Neuronal stem cell (in vitro differentiated cells): ENCODE data around the gene KRT6C.
"Not testable (repeated sequence)": the region's sequence is repeated elsewhere in the genome, so short reads cannot be mapped to it uniquely, and the experiment has no call there.

Experiments used
- DNase-seq: peaks from one replicate; pipeline ENCODE4 v3.0.0-alpha.2; 2013; ENCODE audit warnings: low spot score
- H2AFZ ChIP-seq: one replicate; pipeline ENCODE4 v1.6.1; 2013; ENCODE audit warnings: mild to moderate bottlenecking, low read length, inconsistent platforms
- H2AK5ac ChIP-seq: 2 replicates; pipeline ENCODE4 v1.6.1; 2013; ENCODE audit warnings: low read depth, mild to moderate bottlenecking, inconsistent platforms, low read length, moderate library complexity, mixed read lengths
- H2BK120ac ChIP-seq: 2 replicates; pipeline ENCODE4 v1.6.1; 2013; ENCODE audit warnings: low read depth, mild to moderate bottlenecking, inconsistent platforms, low read length, moderate library complexity, mixed read lengths
- H2BK12ac ChIP-seq: one replicate; pipeline ENCODE4 v1.6.1; 2013; ENCODE audit warnings: low read length, inconsistent platforms
- H2BK15ac ChIP-seq: 2 replicates; pipeline ENCODE4 v1.6.1; 2013; ENCODE audit warnings: mild to moderate bottlenecking, low read length, inconsistent platforms, mixed read lengths
- H2BK5ac ChIP-seq: one replicate; pipeline ENCODE4 v1.6.1; 2013; ENCODE audit warnings: inconsistent platforms, mild to moderate bottlenecking, low read length, moderate library complexity
- H3K14ac ChIP-seq: one replicate; pipeline ENCODE4 v1.6.1; 2013; ENCODE audit warnings: low read length, inconsistent platforms
- H3K18ac ChIP-seq: 2 replicates; pipeline ENCODE4 v1.6.1; 2013; ENCODE audit warnings: low read length, inconsistent platforms
- H3K23ac ChIP-seq: 2 replicates; pipeline ENCODE4 v1.6.1; 2013; ENCODE audit warnings: low read depth, mild to moderate bottlenecking, mixed read lengths, low read length, inconsistent platforms; ENCODE audit not compliant: poor library complexity
- H3K27ac ChIP-seq: replicated peaks from 3 replicates; pipeline ENCODE4 v1.5.1; 2013; ENCODE audit warnings: low read length, inconsistent platforms
- H3K27me3 ChIP-seq, 3 experiments: 2 replicates each; pipeline ENCODE4 v1.6.1; 2013; ENCODE audit warnings: low read length in 3 of 3, mild to moderate bottlenecking in 2 of 3, inconsistent platforms in 1 of 3, low read depth in 1 of 3, mixed read lengths in 1 of 3, moderate library complexity in 1 of 3; ENCODE audit not compliant: control insufficient read depth in 3 of 3, insufficient read depth in 3 of 3
- H3K36me3 ChIP-seq, 2 donors: replicated peaks in 1 of 2; 2 replicates each; pipeline ENCODE4 v1.6.1; 2013; ENCODE audit warnings: low read length in 2 of 2; ENCODE audit not compliant: control insufficient read depth in 2 of 2, insufficient read depth in 2 of 2
- H3K4ac ChIP-seq: 2 replicates; pipeline ENCODE4 v1.6.1; 2013; ENCODE audit warnings: inconsistent platforms, mild to moderate bottlenecking, low read length, moderate library complexity
- H3K4me1 ChIP-seq, 2 donors: 1 replicate in 1 of 2; 2 replicates in 1 of 2; pipeline ENCODE4 v1.6.1; 2013; ENCODE audit warnings: low read length in 2 of 2, low read depth in 1 of 2; ENCODE audit not compliant: control insufficient read depth in 2 of 2, insufficient read depth in 1 of 2
- H3K4me2 ChIP-seq: one replicate; pipeline ENCODE4 v1.6.1; 2013; ENCODE audit warnings: mild to moderate bottlenecking, low read length, inconsistent platforms; ENCODE audit not compliant: insufficient read depth, poor library complexity, severe bottlenecking
- H3K4me3 ChIP-seq, 2 donors: 2 replicates each; pipeline ENCODE4 v1.5.1; 2013; ENCODE audit warnings: low read length in 2 of 2, mild to moderate bottlenecking in 2 of 2, inconsistent platforms in 1 of 2, moderate library complexity in 1 of 2
- H3K79me1 ChIP-seq: one replicate; pipeline ENCODE4 v1.6.1; 2013; ENCODE audit warnings: low read depth, mild to moderate bottlenecking, inconsistent platforms, low read length, moderate library complexity
- H3K9ac ChIP-seq: one replicate; pipeline ENCODE4 v1.6.1; 2013; ENCODE audit warnings: mild to moderate bottlenecking, low read depth, low read length, inconsistent platforms; ENCODE audit not compliant: poor library complexity
- H3K9me3 ChIP-seq, 2 donors: replicated peaks in 1 of 2; 2 replicates each; pipeline versions ENCODE3 to v1.6.1; 2013; ENCODE audit warnings: low read length in 2 of 2, mild to moderate bottlenecking in 2 of 2, inconsistent platforms in 1 of 2, low read depth in 1 of 2, mixed read lengths in 1 of 2, moderate library complexity in 1 of 2; ENCODE audit not compliant: control insufficient read depth in 2 of 2, insufficient read depth in 1 of 2
- H4K8ac ChIP-seq: one replicate; pipeline ENCODE4 v1.6.1; 2013; ENCODE audit warnings: low read depth, mild to moderate bottlenecking, inconsistent platforms, low read length, moderate library complexity
- H4K91ac ChIP-seq: one replicate; pipeline ENCODE4 v1.6.1; 2013; ENCODE audit warnings: low read length, low read depth, mild to moderate bottlenecking, inconsistent platforms; ENCODE audit not compliant: poor library complexity
- WGBS, 2 donors: extraction: QIAGEN DNeasy Blood & Tissue Kit; methylation state at CpG; one replicate each; pipeline ENCODE4 v1.1.7; 2013; ENCODE audit warnings: missing lambda C conversion rate in 2 of 2, mixed read lengths in 1 of 2; ENCODE audit not compliant: insufficient read length in 2 of 2, insufficient replicate concordance in 1 of 2; ENCODE audit errors: extremely low coverage in 2 of 2; 5-methylcytosine and 5-hydroxymethylcytosine counted together

KRT6C gene

GRCh38 chr12:52502877-52503276, 29.3 kb upstream of the KRT6C start:
- H3K9ac ChIP-seq, result no peak overlapping the region
- no peaks in the 10 kb centered on the region for H3K9me3 ChIP-seq
- no peak overlapping the region for H2BK5ac ChIP-seq
- H3K27me3 ChIP-seq, result no peaks in the 10 kb centered on the region
- no peaks in the 10 kb centered on the region for H3K79me1 ChIP-seq
- no peak overlapping the region for H2BK120ac ChIP-seq
- no peak overlapping the region for H4K91ac ChIP-seq
- no peak overlapping the region for H3K27ac ChIP-seq
- no peak overlapping the region for H2AK5ac ChIP-seq
- no peak for DNase-seq
- H2BK15ac ChIP-seq, result no peak overlapping the region
- H3K4me3 ChIP-seq, result no peak overlapping the region
- no peaks in the 10 kb centered on the region for H3K36me3 ChIP-seq
- no peak overlapping the region for H3K23ac ChIP-seq
- no CpG with 5 or more reads among the region's 1 CpG for WGBS, 2 donors
- no peak overlapping the region for H3K14ac ChIP-seq
- no peak overlapping the region for H2AFZ ChIP-seq
- no peak overlapping the region for H3K4ac ChIP-seq
- no peak overlapping the region for H3K18ac ChIP-seq
- H3K4me1 ChIP-seq, result no peaks in the 10 kb centered on the region
- H4K8ac ChIP-seq, result no peak overlapping the region
- no peak overlapping the region for H3K4me2 ChIP-seq
- no peak overlapping the region for H2BK12ac ChIP-seq

GRCh38 chr12:52501490-52501889, 27.9 kb upstream of the KRT6C start:
- Histone ChIP-seq H2AK5ac (no peak overlapping the region), H3K14ac (no peak overlapping the region), H3K27ac (no peak overlapping the region), H4K8ac (no peak overlapping the region), H3K9ac (no peak overlapping the region), H3K18ac (no peak overlapping the region), H4K91ac (no peak overlapping the region), H3K4me2 (no peak overlapping the region), H3K4me1 (peaks cover 0 to 5% of the 10 kb centered on the region in 2 donors), H2BK12ac (no peak overlapping the region), H2BK120ac (no peak overlapping the region), H2BK15ac (no peak overlapping the region), H3K4ac (no peak overlapping the region), H3K36me3 (no peaks in the 10 kb centered on the region), H3K79me1 (no peaks in the 10 kb centered on the region), H2AFZ (no peak overlapping the region), H3K23ac (no peak overlapping the region), H3K9me3 (no peaks in the 10 kb centered on the region), H3K4me3 (no peak overlapping the region), H3K27me3 (no peaks in the 10 kb centered on the region), H2BK5ac (no peak overlapping the region)
- no peak for DNase-seq
- WGBS, 2 donors, result no CpG with 5 or more reads among the region's 7 CpGs

DNA sequence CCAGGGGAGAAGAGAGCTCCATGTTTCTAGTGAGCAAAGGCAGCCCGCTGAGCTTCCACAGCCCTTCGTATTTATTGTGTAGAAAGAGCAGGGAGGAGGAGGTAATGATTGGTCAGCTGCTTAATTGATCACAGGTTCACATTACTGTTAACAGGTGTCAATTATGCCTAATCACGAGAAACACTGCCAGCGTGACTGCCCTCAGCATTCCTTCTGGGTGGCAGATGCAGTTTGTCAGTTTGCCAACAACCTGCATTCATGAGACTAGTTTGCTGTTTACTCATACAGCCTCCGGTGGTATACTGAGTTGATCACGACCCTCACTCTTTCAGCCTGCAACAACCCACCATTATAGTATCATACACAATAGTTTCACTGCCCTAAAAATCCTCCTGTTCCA, 27.0 kb upstream of the KRT6C start:
- peaks cover 0 to 12% of the 10 kb centered on the region in 2 donors for H3K4me1 ChIP-seq
- H2BK12ac ChIP-seq, H2BK120ac ChIP-seq, H2BK15ac ChIP-seq, H4K8ac ChIP-seq, H3K36me3 ChIP-seq, H3K4ac ChIP-seq, DNase-seq, H3K18ac ChIP-seq, H3K9ac ChIP-seq, H3K27ac ChIP-seq, H4K91ac ChIP-seq, H3K79me1 ChIP-seq, H3K4me3 ChIP-seq, H2AFZ ChIP-seq, H3K27me3 ChIP-seq, H3K23ac ChIP-seq, H2AK5ac ChIP-seq, H3K4me2 ChIP-seq, H3K14ac ChIP-seq, H2BK5ac ChIP-seq, H3K9me3 ChIP-seq: not testable (repeated sequence)
- WGBS, 2 donors, result no CpG with 5 or more reads among the region's 6 CpGs

DNA sequence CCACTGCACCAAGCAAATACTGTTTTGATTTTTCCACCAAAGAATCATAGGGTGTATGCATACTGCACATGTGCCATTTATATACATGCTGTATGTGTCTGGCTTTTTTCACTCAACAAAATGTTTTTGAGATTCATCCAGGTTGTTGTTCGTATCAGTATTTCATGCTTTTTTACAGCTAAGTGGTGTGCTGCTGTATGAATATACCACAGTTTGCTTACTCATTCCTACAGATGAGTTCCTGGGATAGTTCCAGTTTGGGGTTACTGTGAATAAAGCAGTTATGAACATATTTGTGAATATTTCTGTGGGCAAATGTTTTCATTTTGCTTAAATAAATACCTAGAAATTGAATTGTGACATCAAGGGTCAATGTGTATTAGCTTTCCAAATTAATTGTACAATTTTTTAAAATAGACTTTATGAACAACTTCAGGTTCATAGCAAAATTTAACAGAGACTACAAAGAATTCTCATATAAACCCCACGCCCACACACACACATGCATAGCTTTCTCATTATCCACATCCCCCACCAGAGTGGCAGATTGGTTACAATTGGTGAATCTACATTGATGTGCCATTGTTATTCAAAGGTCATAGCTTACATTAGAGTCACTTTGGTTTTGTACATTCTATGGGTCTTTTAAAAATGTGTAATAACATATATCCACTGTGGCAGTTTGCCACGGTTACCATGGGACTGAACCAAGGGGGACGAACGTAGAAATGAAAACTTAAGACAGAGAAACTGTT, 26.4 kb upstream of the KRT6C start:
- H2BK5ac ChIP-seq, result no peak overlapping the region
- no peak overlapping the region for H2BK12ac ChIP-seq
- H3K9ac ChIP-seq, result no peak overlapping the region
- no peak overlapping the region for H2BK120ac ChIP-seq
- H2BK15ac ChIP-seq, result no peak overlapping the region
- WGBS, 2 donors, result no CpG with 5 or more reads among the region's 5 CpGs
- H4K91ac ChIP-seq, result no peak overlapping the region
- DNase-seq, result no peak
- H3K18ac ChIP-seq, result no peak overlapping the region
- H3K4me2 ChIP-seq, result no peak overlapping the region
- no peaks in the 10 kb centered on the region for H3K79me1 ChIP-seq
- H3K23ac ChIP-seq, result no peak overlapping the region
- no peak overlapping the region for H3K14ac ChIP-seq
- H3K36me3 ChIP-seq, result no peaks in the 10 kb centered on the region
- no peaks in the 10 kb centered on the region for H3K27me3 ChIP-seq
- no peak overlapping the region for H3K4me3 ChIP-seq
- H3K4me1 ChIP-seq, result peaks cover 0 to 16% of the 10 kb centered on the region in 2 donors
- no peak overlapping the region for H3K27ac ChIP-seq
- no peak overlapping the region for H4K8ac ChIP-seq
- no peak overlapping the region for H3K4ac ChIP-seq
- H3K9me3 ChIP-seq, result no peaks in the 10 kb centered on the region
- H2AFZ ChIP-seq, result no peak overlapping the region
- H2AK5ac ChIP-seq, result no peak overlapping the region
